HG03575 (cell line): Measurements from ENCODE around the gene TBX1.

ENCODE experiments used
- ATAC-seq: cut with Tn5 transposase; IDR thresholded peaks from one replicate; pipeline ENCODE4 v1.9.1; 2021; ENCODE audit not compliant: unreplicated experiment, insufficient number of reproducible peaks, low FRiP score; ENCODE audit errors: extremely low read depth

Gene TBX1

GRCh38 chr22:19803736-19804267 lies 43.2 kb downstream of the TBX1 start:
- no peak for ATAC-seq

GRCh38 chr22:19805821-19806212 lies 45.2 kb downstream of the TBX1 start:
- no peak for ATAC-seq

GRCh38 chr22:19806213-19807160 lies 45.9 kb downstream of the TBX1 start:
- ATAC-seq = no peak

GRCh38 chr22:19807161-19807913 lies 46.8 kb downstream of the TBX1 start:
- ATAC-seq = no peak

- no peak for ATAC-seq
These were observed 47.6 kb downstream of the TBX1 start for GRCh38 chr22:19807914-19808872.

- no peak for ATAC-seq
These were observed 48.4 kb downstream of the TBX1 start for GRCh38 chr22:19808873-19809478.

- no peak for ATAC-seq
These were observed 49.2 kb downstream of the TBX1 start for GRCh38 chr22:19809741-19810140.

GRCh38 chr22:19810381-19811201 lies 50.0 kb downstream of the TBX1 start:
- ATAC-seq = no peak

GRCh38 chr22:19811211-19811621 lies 50.6 kb downstream of the TBX1 start:
- ATAC-seq = no peak

GRCh38 chr22:19811811-19812771 lies 51.5 kb downstream of the TBX1 start:
- ATAC-seq = no peak

GRCh38 chr22:19812910-19813309 lies 52.3 kb downstream of the TBX1 start:
- ATAC-seq = no peak

GRCh38 chr22:19814428-19814827 lies 53.9 kb downstream of the TBX1 start:
- no peak for ATAC-seq

GRCh38 chr22:19815093-19815822 lies 54.7 kb downstream of the TBX1 start:
- no peak for ATAC-seq

- no peak for ATAC-seq
These were observed 55.3 kb downstream of the TBX1 start for GRCh38 chr22:19815823-19816290.

GRCh38 chr22:19816372-19817119 lies 56.0 kb downstream of the TBX1 start:
- no peak for ATAC-seq
